Heart right ventricle (tissue), 16 donors: ENCODE data around the gene NEK10. TPM values are rescaled to one million over a fixed set of nuclear protein-coding genes. Genes with fewer than 3 reads are reported as not detected.

ENCODE experiments used
- ATAC-seq, 8 donors: fragments of 200-7000 bp; cut with Tn5 transposase; one replicate each; pipeline ENCODE4 v1.9.1; 2020; ENCODE audit warnings: mild to moderate bottlenecking in 8 of 8, moderate library complexity in 8 of 8, moderate number of reproducible peaks in 1 of 8
- DNase-seq, 2 donors: peaks; one replicate each; pipeline ENCODE4 v3.0.0-alpha.2; 2020
- H3K27ac ChIP-seq, 10 donors: fragments of 200-600 bp; sonication (generic) in 2 of 10; one replicate each; pipeline versions ENCODE4 v1.5.0 to v1.8.0; 2020 to 2022; ENCODE audit warnings: mild to moderate bottlenecking in 3 of 10
- H3K27me3 ChIP-seq, 7 donors: fragments of 200-600 bp; one replicate each; pipeline ENCODE4 v1.8.0; 2021 to 2022; ENCODE audit warnings: mild to moderate bottlenecking in 2 of 7
- H3K36me3 ChIP-seq, 9 donors: fragments of 200-600 bp; sonication (generic) in 1 of 9; one replicate each; pipeline versions ENCODE4 v1.5.0 to v1.8.0; 2020 to 2022; ENCODE audit warnings: mild to moderate bottlenecking in 2 of 9
- H3K4me1 ChIP-seq, 9 donors: fragments of 200-600 bp; sonication (generic) in 1 of 9; one replicate each; pipeline versions ENCODE4 v1.5.0 to v1.8.0; 2020 to 2022; ENCODE audit warnings: mild to moderate bottlenecking in 4 of 9
- H3K4me3 ChIP-seq, 10 donors: fragments of 200-600 bp; sonication (generic) in 2 of 10; one replicate each; pipeline versions ENCODE4 v1.5.0 to v1.8.0; 2020 to 2022; ENCODE audit warnings: mild to moderate bottlenecking in 7 of 10, moderate library complexity in 2 of 10
- H3K9me3 ChIP-seq, 11 donors: fragments of 200-600 bp in 10 of 11; sonication (generic) in 2 of 11; one replicate each; pipeline versions ENCODE4 v1.5.0 to v1.8.0; 2013 to 2022; ENCODE audit warnings: mild to moderate bottlenecking in 2 of 11, control low read depth in 1 of 11, moderate library complexity in 1 of 11
- WGBS, 2 donors: extraction: QIAGEN DNeasy Blood & Tissue Kit; methylation state at CpG; one replicate each; pipeline ENCODE4 v1.1.7; 2013; ENCODE audit warnings: inconsistent platforms in 1 of 2; 5-methylcytosine and 5-hydroxymethylcytosine counted together
- intact Hi-C, 10 donors: fragments of 100-400 bp; cut with DNase I; formaldehyde crosslinking; loops; one replicate each; pipeline versions ENCODE4 v1.11.1 to v1.14.2; 2022
- polyA plus RNA-seq, 2 donors: library from polyadenylated mRNA; stranded (reverse); fragments of 200-250 nt; gene quantifications; one replicate each; pipeline ENCODE4 v1.2.3, GENCODE V29; 2013
- total RNA-seq, 10 donors: library from RNA; stranded (reverse); fragmentation: NEBNext Ultra II Directional in 3 of 10; extraction: Animal tissue kit (Norgen Biotek cat#: 25700) in 3 of 10; gene quantifications; one replicate each; pipeline versions ENCODE4 v1.2.1 to v1.2.4, GENCODE V29; 2021 to 2023
- TF ChIP-seq, protein P1 (sequence below), 9 donors: fragments of 200-600 bp; sonication (generic) in 2 of 9; IDR thresholded peaks; one replicate each; pipeline versions ENCODE4 v1.5.0 to v1.8.0; 2021 to 2022; ENCODE audit warnings: antibody characterized with exemption in 9 of 9, mild to moderate bottlenecking in 5 of 9, moderate library complexity in 1 of 9
- donor health status: Arrhythmogenic right ventricular cardiomyopathy.
- donor health status: ischemic (EF 13 %, LVEDD 7.1; RV severe dilation, severe dysfunction).
- donor health status: healthy with polysubstance abuse.
- donor health status: DM: no; HTN: yes; CAD: no.
- donor health status: DM: no; HTN: no; CAD: no.
- donor health status: ischemic (EF 25% LVEDD 6.9; RV normal size, moderate dysfunction).
- donor health status: ischemic (EF 25% LVEDD 5.7; RV mildly dilated, moderate dysfunction).
- donor health status: healthy.
- donor health status: DM: yes; HTN: yes; CAD: no.
- donor health status: Ischemic cardiomyopathy.
- donor health status: ischemic (EF 35%, LVEDD 5.7; RV mildly dilated, moderate dysfunction).
- donor health status: nonischemic (EF 11% LVEDD 7.7; RV severe dilation, severe dysfunction).
- donor health status: DM: yes; HTN: yes; CAD: no.
- donor health status: PGD.
- donor health status: ischemic (EF 29% LVEDD 5.4; RV normal size, mild dysfunction).
- donor health status: nonischemic (EF 23%, LVEDD 6.1; RV moderate dilation, normal function).

NEK10 gene
- total and polyA plus RNA-seq, 12 donors = 0.36 to 17.5 (median 7.8) TPM

DNA sequence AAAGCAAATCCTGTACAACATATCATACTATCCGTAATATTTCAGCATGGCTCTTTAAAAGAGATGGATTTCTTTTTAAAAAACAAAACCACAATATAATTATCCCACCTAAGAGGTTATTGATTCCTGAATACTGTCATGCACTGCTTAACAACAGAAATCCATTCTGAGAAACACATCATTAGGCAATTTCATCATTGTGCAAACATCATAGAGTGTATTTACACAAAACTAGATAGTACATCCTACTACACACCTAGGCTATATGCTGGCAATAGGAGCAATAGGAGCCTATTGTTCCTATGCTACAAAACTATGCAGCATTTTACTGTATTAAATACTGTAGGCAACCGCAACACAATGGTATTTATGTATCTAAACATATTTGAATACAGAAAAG is 242.0 kb downstream of the NEK10 start:
- intact Hi-C loops = no loop called here
- H3K9me3 ChIP-seq = no peaks in the 10 kb centered on the region
- 93 to 95% methylated on average over 2 of the region's 2 CpGs for WGBS, 2 donors
- ATAC-seq (no peak), DNase-seq (no peak)
- H3K4me3 ChIP-seq = no peak overlapping the region
- no peaks in the 10 kb centered on the region for H3K4me1 ChIP-seq
- H3K27ac ChIP-seq = no peak overlapping the region
- no peaks in the 10 kb centered on the region for H3K36me3 ChIP-seq
- TF ChIP-seq, protein P1, sequence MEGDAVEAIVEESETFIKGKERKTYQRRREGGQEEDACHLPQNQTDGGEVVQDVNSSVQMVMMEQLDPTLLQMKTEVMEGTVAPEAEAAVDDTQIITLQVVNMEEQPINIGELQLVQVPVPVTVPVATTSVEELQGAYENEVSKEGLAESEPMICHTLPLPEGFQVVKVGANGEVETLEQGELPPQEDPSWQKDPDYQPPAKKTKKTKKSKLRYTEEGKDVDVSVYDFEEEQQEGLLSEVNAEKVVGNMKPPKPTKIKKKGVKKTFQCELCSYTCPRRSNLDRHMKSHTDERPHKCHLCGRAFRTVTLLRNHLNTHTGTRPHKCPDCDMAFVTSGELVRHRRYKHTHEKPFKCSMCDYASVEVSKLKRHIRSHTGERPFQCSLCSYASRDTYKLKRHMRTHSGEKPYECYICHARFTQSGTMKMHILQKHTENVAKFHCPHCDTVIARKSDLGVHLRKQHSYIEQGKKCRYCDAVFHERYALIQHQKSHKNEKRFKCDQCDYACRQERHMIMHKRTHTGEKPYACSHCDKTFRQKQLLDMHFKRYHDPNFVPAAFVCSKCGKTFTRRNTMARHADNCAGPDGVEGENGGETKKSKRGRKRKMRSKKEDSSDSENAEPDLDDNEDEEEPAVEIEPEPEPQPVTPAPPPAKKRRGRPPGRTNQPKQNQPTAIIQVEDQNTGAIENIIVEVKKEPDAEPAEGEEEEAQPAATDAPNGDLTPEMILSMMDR (IDR thresholded peaks at IDR 0.05) = no peak
- no peaks in the 10 kb centered on the region for H3K27me3 ChIP-seq

DNA sequence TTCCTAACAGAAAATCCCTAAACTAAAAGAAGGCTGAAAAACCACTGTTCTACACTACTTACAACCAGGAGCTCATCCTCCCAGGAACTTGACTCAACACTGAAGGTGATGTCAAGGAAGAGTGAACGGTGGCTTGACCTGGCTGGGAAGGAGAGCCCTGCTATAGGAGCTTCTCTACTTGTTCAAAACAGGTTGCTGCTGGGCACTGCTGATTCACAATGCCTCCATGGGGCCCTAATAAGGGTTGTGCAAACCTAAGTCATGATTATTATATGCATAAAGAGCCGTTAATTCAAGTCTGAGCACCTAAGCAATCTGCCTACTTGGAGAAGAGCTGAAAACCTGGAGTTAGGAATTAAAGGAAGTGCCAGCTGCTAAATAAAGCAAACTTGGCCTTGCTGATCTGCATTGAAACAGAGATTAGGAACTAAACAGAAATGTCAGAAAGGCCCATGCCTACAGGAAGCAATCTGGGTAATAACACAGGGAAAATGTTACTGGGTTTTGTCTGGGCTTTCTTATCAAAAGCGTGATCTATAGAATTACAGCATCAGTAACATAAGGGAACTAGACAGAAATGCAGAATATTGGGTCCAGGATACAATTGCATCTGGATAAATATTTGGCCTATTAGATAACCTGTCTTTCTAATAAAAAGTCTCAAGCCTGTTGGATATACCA is 243.2 kb downstream of the NEK10 start:
- DNase-seq (no peak), ATAC-seq (no peak)
- Histone ChIP-seq H3K27me3 (no peaks in the 10 kb centered on the region), H3K9me3 (no peaks in the 10 kb centered on the region), H3K4me1 (no peaks in the 10 kb centered on the region), H3K36me3 (no peaks in the 10 kb centered on the region), H3K4me3 (no peak overlapping the region), H3K27ac (no peak overlapping the region)
- intact Hi-C loops = no loop called here
- WGBS, 2 donors = 85% methylated on average over 3 of the region's 3 CpGs
- TF ChIP-seq, protein P1 (IDR thresholded peaks at IDR 0.05) = no peak

DNA sequence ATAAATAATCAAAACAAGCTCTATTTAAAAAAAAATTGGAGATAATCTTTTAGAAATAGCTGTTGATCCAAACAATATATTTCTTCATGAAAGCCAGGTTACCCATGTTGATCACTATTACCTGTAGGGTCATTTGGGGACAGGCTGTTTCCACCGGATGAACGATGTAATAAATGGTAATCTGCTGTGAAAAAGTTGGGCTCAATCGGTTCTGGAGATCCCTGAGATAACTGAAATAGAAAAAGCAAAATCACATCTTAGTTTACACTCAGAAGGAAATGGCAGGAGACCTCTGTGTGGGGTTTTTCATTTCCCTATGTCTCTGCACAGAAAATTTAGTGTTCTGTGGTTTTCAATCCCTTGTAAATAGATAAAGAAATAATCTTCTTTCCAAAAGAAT is 249.5 kb downstream of the NEK10 start:
- H3K27ac ChIP-seq = no peak overlapping the region
- ATAC-seq (no peak), DNase-seq (no peak)
- no peaks in the 10 kb centered on the region for H3K9me3 ChIP-seq
- TF ChIP-seq, protein P1 (IDR thresholded peaks at IDR 0.05) = no peak
- H3K4me3 ChIP-seq = no peak overlapping the region
- H3K36me3 ChIP-seq = peaks cover 0 to 3% (median 0%) of the 10 kb centered on the region in 9 donors
- 52 to 61% methylated on average over 3 of the region's 3 CpGs for WGBS, 2 donors
- no peaks in the 10 kb centered on the region for H3K4me1 ChIP-seq
- intact Hi-C loops = no loop called here
- H3K27me3 ChIP-seq = no peaks in the 10 kb centered on the region

DNA sequence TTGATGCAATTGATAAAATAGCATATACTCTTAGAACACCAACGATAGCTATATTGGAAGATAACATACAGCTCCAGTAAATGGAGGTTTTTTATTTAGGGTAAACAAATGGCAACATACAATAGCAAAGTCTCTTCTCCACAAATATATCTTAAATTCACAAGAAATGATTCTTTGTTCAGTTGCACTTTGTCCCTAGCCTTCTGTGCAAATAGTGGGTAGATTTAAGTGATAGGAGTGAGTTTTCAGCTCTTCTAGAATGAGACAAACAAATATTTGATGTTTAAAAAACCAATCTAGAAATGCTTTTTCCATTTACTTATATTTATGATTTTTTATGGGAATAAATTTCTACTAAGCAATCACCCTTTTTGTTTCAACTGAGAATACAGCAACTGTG is 253.8 kb downstream of the NEK10 start:
- no peaks in the 10 kb centered on the region for H3K4me1 ChIP-seq
- ATAC-seq (no peak), DNase-seq (no peak)
- no peaks in the 10 kb centered on the region for H3K9me3 ChIP-seq
- TF ChIP-seq, protein P1 (IDR thresholded peaks at IDR 0.05) = no peak
- 91% methylated on average over 1 of the region's 1 CpG for WGBS, 2 donors
- H3K4me3 ChIP-seq = no peak overlapping the region
- intact Hi-C loops = no loop called here
- peaks cover 0 to 3% (median 0%) of the 10 kb centered on the region in 9 donors for H3K36me3 ChIP-seq
- H3K27ac ChIP-seq = no peak overlapping the region
- no peaks in the 10 kb centered on the region for H3K27me3 ChIP-seq
